Stimulated activated CD8-positive, alpha-beta memory T cell treated with anti-CD3 and anti-CD28 coated beads, Interleukin-4, amount 100 ng/mL, for 24 hours (primary cell): Measurements from ENCODE around the gene RGSL1.
"Not testable (repeated sequence)": the region's sequence is repeated elsewhere in the genome, so short reads cannot be mapped to it uniquely, and the experiment has no call there.

Experiments
- DNase-seq: peaks from one replicate; pipeline ENCODE4 v3.0.0-alpha.2; 2020; ENCODE audit warnings: low read depth

Gene RGSL1

GRCh38 chr1:182446033-182446669 is 3.8 kb upstream of the RGSL1 start:
- DNase-seq = no peak

- not testable (repeated sequence) for DNase-seq
Measured at GRCh38 chr1:182447124-182447523, 2.8 kb upstream of the RGSL1 start.

GRCh38 chr1:182447660-182448059 is 2.3 kb upstream of the RGSL1 start:
- no peak for DNase-seq

- DNase-seq = no peak
Measured at GRCh38 chr1:182453631-182454030, 3.7 kb downstream of the RGSL1 start.

- no peak for DNase-seq
Measured at GRCh38 chr1:182457844-182458243, 7.9 kb downstream of the RGSL1 start.

GRCh38 chr1:182459949-182460348 is 10.0 kb downstream of the RGSL1 start:
- DNase-seq = no peak

- no peak for DNase-seq
Measured at GRCh38 chr1:182460550-182460951, 10.6 kb downstream of the RGSL1 start.

- no peak for DNase-seq
Measured at GRCh38 chr1:182473556-182473955, 23.6 kb downstream of the RGSL1 start.

- no peak for DNase-seq
Measured at GRCh38 chr1:182476625-182477024, 26.7 kb downstream of the RGSL1 start.

GRCh38 chr1:182478238-182478637 is 28.3 kb downstream of the RGSL1 start:
- no peak for DNase-seq

- no peak for DNase-seq
Measured at GRCh38 chr1:182484067-182484466, 34.1 kb downstream of the RGSL1 start.

GRCh38 chr1:182484531-182485257 is 34.7 kb downstream of the RGSL1 start:
- DNase-seq = no peak

GRCh38 chr1:182485861-182486260 is 35.9 kb downstream of the RGSL1 start:
- DNase-seq = no peak

GRCh38 chr1:182488803-182489202 is 38.9 kb downstream of the RGSL1 start:
- no peak for DNase-seq

- no peak for DNase-seq
Measured at GRCh38 chr1:182493063-182493462, 43.1 kb downstream of the RGSL1 start.

GRCh38 chr1:182495002-182495401 is 45.1 kb downstream of the RGSL1 start:
- no peak for DNase-seq

GRCh38 chr1:182495693-182496092 is 45.7 kb downstream of the RGSL1 start:
- DNase-seq = no peak

- DNase-seq = no peak
Measured at GRCh38 chr1:182507685-182508084, 57.7 kb downstream of the RGSL1 start.

GRCh38 chr1:182515556-182515955 is 65.6 kb downstream of the RGSL1 start:
- no peak for DNase-seq

GRCh38 chr1:182520736-182521135 is 70.8 kb downstream of the RGSL1 start:
- no peak for DNase-seq

GRCh38 chr1:182525342-182525741 is 75.4 kb downstream of the RGSL1 start:
- DNase-seq = no peak

GRCh38 chr1:182527680-182528079 is 77.7 kb downstream of the RGSL1 start:
- no peak for DNase-seq

- DNase-seq = not testable (repeated sequence)
Measured at GRCh38 chr1:182528206-182528605, 78.3 kb downstream of the RGSL1 start.

GRCh38 chr1:182533896-182534295 is 84.0 kb downstream of the RGSL1 start:
- DNase-seq = no peak
